ENCODE data around the gene HIBCH.

DNA sequence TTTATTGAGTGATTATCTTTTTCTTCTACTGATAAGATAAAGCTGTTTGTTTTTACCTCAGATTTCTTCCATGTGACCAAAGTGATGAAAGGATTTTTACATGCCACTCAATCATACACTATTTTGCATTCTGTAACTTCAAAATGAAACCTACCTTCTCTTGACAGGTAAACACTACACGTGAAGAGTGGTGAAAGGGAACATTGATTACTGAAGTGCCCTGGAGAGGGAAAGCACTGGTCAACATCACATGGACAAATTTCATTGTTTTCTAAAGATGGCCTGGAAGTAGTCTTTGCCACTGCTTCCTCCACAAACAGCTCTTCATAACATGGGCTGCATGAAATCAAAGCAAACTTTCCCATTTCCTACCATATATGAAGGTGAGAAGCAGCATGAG lies 120.1 kb downstream of the HIBCH start:
- TF ChIP-seq EZH2 (IDR thresholded peaks at IDR 0.05; ENCODE audit: insufficient read depth, poor library complexity, severe bottlenecking), result no peak
- no peak for TF ChIP-seq EZH2phosphoT487 (IDR thresholded peaks at IDR 0.05; ENCODE audit: insufficient read depth, low read depth)
